Lower lobe of right lung (tissue), 2 donors: Measurements from ENCODE around the gene MAGI2. TPM values are rescaled to one million over a fixed set of nuclear protein-coding genes. Genes with fewer than 3 reads are reported as not detected.
"Not testable (repeated sequence)": the region's sequence is repeated elsewhere in the genome, so short reads cannot be mapped to it uniquely, and the experiment has no call there.

Experiments
- ATAC-seq, 2 donors: fragments of 200-7000 bp; cut with Tn5 transposase; one replicate each; pipeline ENCODE4 v1.9.1; 2020 to 2022; ENCODE audit warnings: mild to moderate bottlenecking in 2 of 2, moderate library complexity in 2 of 2
- DNase-seq: peaks from one replicate; pipeline ENCODE4 v3.0.0-alpha.2; 2020
- H3K27ac ChIP-seq: fragments of 200-600 bp; one replicate; pipeline ENCODE4 v1.8.0; 2022
- H3K27me3 ChIP-seq: fragments of 200-600 bp; one replicate; pipeline ENCODE4 v1.8.0; 2022; ENCODE audit warnings: low read depth
- H3K36me3 ChIP-seq: fragments of 200-600 bp; one replicate; pipeline ENCODE4 v1.8.0; 2022; ENCODE audit warnings: mild to moderate bottlenecking
- H3K4me1 ChIP-seq: fragments of 200-600 bp; one replicate; pipeline ENCODE4 v1.8.0; 2022
- H3K4me3 ChIP-seq: fragments of 200-600 bp; one replicate; pipeline ENCODE4 v1.8.0; 2022; ENCODE audit warnings: mild to moderate bottlenecking
- H3K9me3 ChIP-seq: fragments of 200-600 bp; one replicate; pipeline ENCODE4 v1.8.0; 2022
- intact Hi-C: fragments of 100-400 bp; cut with DNase I; formaldehyde crosslinking; loops from one replicate; pipeline ENCODE4 v1.11.0; 2022
- total RNA-seq: library from RNA; stranded (reverse); fragmentation: NEBNext Ultra II Directional; extraction: Animal tissue kit (Norgen Biotek cat#: 25700); gene quantifications from one replicate; pipeline ENCODE4 v1.2.1, GENCODE V29; 2021
- TF ChIP-seq, protein P1 (sequence below): fragments of 200-600 bp; IDR thresholded peaks from one replicate; pipeline ENCODE4 v1.8.0; 2022; ENCODE audit warnings: antibody characterized with exemption, mild to moderate bottlenecking
- donor health status: DM: no; HTN: yes; CAD: no; lungs with severe emphysema.

Gene MAGI2
- total RNA-seq, 1 donor from 2014 or later = 15.3 TPM

GRCh38 chr7:78247910-78248689, 1205.4 kb downstream of the MAGI2 start:
- no peaks in the 10 kb centered on the region for H3K4me1 ChIP-seq
- intact Hi-C loops = no loop called here
- TF ChIP-seq, protein P1, sequence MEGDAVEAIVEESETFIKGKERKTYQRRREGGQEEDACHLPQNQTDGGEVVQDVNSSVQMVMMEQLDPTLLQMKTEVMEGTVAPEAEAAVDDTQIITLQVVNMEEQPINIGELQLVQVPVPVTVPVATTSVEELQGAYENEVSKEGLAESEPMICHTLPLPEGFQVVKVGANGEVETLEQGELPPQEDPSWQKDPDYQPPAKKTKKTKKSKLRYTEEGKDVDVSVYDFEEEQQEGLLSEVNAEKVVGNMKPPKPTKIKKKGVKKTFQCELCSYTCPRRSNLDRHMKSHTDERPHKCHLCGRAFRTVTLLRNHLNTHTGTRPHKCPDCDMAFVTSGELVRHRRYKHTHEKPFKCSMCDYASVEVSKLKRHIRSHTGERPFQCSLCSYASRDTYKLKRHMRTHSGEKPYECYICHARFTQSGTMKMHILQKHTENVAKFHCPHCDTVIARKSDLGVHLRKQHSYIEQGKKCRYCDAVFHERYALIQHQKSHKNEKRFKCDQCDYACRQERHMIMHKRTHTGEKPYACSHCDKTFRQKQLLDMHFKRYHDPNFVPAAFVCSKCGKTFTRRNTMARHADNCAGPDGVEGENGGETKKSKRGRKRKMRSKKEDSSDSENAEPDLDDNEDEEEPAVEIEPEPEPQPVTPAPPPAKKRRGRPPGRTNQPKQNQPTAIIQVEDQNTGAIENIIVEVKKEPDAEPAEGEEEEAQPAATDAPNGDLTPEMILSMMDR = no peak
- no peak overlapping the region for H3K4me3 ChIP-seq
- ATAC-seq (no peak), DNase-seq (no peak)
- H3K27ac ChIP-seq = no peak overlapping the region
- H3K27me3 ChIP-seq = no peaks in the 10 kb centered on the region
- peaks cover 13% of the 10 kb centered on the region for H3K9me3 ChIP-seq
- H3K36me3 ChIP-seq = no peaks in the 10 kb centered on the region

DNA sequence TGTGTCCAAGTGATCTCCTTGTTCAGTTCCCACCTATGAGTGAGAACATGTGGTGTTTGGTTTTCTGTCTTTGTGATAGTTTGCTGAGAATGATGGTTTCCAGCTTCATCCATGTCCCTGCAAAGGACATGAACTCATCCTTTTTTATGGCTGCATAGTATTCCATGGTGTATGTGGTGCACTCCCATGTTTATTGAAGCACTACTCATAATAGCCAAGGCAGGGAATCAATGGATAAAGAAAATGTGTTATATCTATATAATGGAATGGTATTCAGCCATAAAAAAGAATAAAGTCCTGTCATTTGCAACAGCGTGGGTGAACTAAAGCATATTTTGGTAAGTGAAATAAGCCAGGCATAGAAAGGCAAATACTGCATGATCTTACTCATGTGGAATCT, 1213.3 kb downstream of the MAGI2 start:
- H3K9me3 ChIP-seq, H3K4me1 ChIP-seq, ATAC-seq, H3K27me3 ChIP-seq, H3K36me3 ChIP-seq, H3K27ac ChIP-seq, H3K4me3 ChIP-seq, DNase-seq, intact Hi-C loops: not testable (repeated sequence)

DNA sequence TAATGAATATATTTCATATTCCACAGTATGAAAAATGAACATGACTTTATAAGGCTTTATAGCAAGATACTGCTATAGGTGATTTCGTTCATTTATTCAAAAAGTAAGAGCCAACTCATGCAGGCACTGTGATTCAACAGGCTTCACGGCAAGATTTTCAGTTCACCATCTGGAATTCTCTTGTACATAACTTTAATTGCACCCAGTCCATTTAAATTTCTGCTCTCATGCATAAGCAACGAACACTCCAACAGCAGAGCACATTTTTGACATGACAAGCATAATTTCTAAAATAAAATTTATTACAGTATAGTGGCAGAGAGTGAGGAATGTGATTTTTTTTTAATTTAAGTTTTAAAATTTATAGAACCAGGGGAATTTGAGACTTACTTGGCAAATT, 1218.8 kb downstream of the MAGI2 start:
- no peaks in the 10 kb centered on the region for H3K36me3 ChIP-seq
- TF ChIP-seq, protein P1 = no peak

DNA sequence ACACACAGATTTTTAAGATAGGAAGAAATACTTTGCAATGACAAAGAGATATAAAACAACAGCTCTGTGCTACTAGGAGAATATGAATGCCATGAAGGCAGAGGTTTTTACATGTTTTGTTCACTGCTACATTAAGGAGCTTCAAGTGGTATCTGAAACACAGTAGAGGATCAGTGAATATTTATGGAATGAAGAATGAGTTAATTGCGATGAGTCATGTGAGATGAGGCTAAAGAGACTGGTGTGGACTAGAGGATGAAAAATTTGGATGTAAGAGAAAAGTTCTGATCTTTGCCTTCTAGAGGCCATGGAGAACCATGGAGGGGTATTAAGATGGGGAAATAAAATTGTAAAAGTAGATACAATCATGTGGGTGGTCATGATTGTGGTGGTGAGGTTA, 1220.7 kb downstream of the MAGI2 start:
- H3K27me3 ChIP-seq = no peaks in the 10 kb centered on the region
- H3K36me3 ChIP-seq = no peaks in the 10 kb centered on the region
- intact Hi-C loops = no loop called here
- H3K9me3 ChIP-seq = peaks cover 5% of the 10 kb centered on the region
- no peak overlapping the region for H3K4me3 ChIP-seq
- ATAC-seq (no peak), DNase-seq (no peak)
- TF ChIP-seq, protein P1 = no peak
- H3K27ac ChIP-seq = no peak overlapping the region
- no peaks in the 10 kb centered on the region for H3K4me1 ChIP-seq

More for the DNA sequence above, 1218.8 kb downstream of the MAGI2 start:
- no peak overlapping the region for H3K27ac ChIP-seq
- ATAC-seq (no peak), DNase-seq (no peak)
- H3K9me3 ChIP-seq = peaks cover 5% of the 10 kb centered on the region
- H3K4me3 ChIP-seq = no peak overlapping the region
- intact Hi-C loops = no loop called here
- H3K4me1 ChIP-seq = no peaks in the 10 kb centered on the region
- H3K27me3 ChIP-seq = no peaks in the 10 kb centered on the region

DNA sequence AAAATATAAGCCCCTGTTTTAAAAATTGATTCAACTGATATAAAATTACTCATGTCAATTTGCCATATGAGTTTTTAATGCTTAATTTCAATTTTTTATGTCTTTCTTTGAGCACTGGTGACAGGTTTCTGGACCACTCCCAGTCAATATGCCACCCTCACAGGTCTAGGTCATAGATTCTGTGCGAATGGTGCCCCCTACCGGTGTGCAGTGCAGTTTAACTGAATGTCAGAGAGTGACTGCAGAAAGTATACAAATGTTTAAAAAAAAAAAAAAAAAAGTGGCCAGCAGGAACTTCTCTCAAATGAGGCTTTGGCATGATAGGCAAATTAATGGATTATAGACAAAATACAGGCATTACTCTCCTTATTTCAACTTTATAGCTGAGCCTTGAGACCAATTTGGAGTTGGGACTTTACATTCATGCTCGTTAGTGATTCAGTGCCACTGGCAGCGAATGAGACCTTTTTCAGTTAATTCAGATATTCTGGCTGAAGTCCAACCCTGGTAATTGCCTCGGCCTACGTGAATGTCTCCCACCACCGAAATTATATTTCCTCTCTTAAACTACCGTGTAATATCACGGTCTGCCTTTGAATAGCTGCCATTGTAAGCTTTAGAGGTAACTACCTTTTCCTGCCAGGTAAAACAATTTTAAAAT, 1227.3 kb downstream of the MAGI2 start:
- Histone ChIP-seq H3K27ac (no peak overlapping the region), H3K36me3 (no peaks in the 10 kb centered on the region), H3K9me3 (no peaks in the 10 kb centered on the region), H3K4me1 (peaks cover 6% of the 10 kb centered on the region), H3K4me3 (no peak overlapping the region), H3K27me3 (no peaks in the 10 kb centered on the region)
- peak in 1 of 2 donors; percentile 67 for ATAC-seq
- intact Hi-C loops = no loop called here
- TF ChIP-seq, protein P1 = peak; percentile 40
- DNase-seq = no peak

- H3K36me3 ChIP-seq = no peaks in the 10 kb centered on the region
- TF ChIP-seq, protein P1 = no peak
- no peak overlapping the region for H3K4me3 ChIP-seq
- no peaks in the 10 kb centered on the region for H3K9me3 ChIP-seq
- no peaks in the 10 kb centered on the region for H3K27me3 ChIP-seq
- no peak overlapping the region for H3K27ac ChIP-seq
- ATAC-seq (peak; percentile 69 to 70), DNase-seq (no peak)
- peaks cover 6% of the 10 kb centered on the region for H3K4me1 ChIP-seq
- intact Hi-C loops = no loop called here
Measured at GRCh38 chr7:78225534-78225933, 1227.9 kb downstream of the MAGI2 start.
